Measurements from ENCODE around the gene SUN1.

DNA sequence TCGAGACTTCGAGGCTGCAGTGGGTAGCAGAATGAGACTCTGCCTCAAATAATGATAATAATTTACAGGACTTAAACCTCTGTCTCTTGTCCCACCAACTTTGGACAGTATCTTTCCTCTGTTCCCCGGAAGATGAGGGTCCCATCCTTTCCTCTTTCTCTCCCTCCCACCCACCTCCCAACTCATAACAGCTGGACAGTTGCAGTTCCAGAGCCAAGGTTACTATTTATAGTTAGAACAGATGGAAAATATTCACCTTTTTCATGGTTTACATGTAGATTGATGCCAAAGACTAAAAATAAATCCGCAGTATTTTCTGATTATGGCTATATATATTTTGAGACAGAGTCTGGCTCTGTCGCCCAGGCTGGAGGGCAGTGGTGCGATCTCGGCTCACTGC lies 31.6 kb upstream of the SUN1 start:
- no peak for TF ChIP-seq ZZZ3 (IDR thresholded peaks at IDR 0.05)
- no peak for TF ChIP-seq CTCF (IDR thresholded peaks at IDR 0.05 in 2 of 3, conservative IDR thresholded peaks at IDR 0.05 in 1 of 3; ENCODE audit: insufficient read depth in 2 of 3, low read depth in 1 of 3, low read length in 3 of 3)
- TF ChIP-seq, protein P1, sequence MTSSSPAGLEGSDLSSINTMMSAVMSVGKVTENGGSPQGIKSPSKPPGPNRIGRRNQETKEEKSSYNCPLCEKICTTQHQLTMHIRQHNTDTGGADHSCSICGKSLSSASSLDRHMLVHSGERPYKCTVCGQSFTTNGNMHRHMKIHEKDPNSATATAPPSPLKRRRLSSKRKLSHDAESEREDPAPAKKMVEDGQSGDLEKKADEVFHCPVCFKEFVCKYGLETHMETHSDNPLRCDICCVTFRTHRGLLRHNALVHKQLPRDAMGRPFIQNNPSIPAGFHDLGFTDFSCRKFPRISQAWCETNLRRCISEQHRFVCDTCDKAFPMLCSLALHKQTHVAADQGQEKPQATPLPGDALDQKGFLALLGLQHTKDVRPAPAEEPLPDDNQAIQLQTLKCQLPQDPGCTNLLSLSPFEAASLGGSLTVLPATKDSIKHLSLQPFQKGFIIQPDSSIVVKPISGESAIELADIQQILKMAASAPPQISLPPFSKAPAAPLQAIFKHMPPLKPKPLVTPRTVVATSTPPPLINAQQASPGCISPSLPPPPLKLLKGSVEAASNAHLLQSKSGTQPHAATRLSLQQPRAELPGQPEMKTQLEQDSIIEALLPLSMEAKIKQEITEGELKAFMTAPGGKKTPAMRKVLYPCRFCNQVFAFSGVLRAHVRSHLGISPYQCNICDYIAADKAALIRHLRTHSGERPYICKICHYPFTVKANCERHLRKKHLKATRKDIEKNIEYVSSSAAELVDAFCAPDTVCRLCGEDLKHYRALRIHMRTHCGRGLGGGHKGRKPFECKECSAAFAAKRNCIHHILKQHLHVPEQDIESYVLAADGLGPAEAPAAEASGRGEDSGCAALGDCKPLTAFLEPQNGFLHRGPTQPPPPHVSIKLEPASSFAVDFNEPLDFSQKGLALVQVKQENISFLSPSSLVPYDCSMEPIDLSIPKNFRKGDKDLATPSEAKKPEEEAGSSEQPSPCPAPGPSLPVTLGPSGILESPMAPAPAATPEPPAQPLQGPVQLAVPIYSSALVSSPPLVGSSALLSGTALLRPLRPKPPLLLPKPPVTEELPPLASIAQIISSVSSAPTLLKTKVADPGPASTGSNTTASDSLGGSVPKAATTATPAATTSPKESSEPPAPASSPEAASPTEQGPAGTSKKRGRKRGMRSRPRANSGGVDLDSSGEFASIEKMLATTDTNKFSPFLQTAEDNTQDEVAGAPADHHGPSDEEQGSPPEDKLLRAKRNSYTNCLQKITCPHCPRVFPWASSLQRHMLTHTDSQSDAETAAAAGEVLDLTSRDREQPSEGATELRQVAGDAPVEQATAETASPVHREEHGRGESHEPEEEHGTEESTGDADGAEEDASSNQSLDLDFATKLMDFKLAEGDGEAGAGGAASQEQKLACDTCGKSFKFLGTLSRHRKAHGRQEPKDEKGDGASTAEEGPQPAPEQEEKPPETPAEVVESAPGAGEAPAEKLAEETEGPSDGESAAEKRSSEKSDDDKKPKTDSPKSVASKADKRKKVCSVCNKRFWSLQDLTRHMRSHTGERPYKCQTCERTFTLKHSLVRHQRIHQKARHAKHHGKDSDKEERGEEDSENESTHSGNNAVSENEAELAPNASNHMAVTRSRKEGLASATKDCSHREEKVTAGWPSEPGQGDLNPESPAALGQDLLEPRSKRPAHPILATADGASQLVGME (CRISPR knock-in tag; IDR thresholded peaks at IDR 0.05) = no peak
